Stimulated activated CD4-positive, alpha-beta T cell treated with anti-CD3 and anti-CD28 coated beads, Interleukin-2, amount 100 ng/mL, for 48 hours (primary cell): ENCODE results near the gene KCNG2.

Source experiments
- DNase-seq, 2 donors: peaks; one replicate each; pipeline ENCODE4 v3.0.0-alpha.2; 2020

Gene KCNG2

DNA sequence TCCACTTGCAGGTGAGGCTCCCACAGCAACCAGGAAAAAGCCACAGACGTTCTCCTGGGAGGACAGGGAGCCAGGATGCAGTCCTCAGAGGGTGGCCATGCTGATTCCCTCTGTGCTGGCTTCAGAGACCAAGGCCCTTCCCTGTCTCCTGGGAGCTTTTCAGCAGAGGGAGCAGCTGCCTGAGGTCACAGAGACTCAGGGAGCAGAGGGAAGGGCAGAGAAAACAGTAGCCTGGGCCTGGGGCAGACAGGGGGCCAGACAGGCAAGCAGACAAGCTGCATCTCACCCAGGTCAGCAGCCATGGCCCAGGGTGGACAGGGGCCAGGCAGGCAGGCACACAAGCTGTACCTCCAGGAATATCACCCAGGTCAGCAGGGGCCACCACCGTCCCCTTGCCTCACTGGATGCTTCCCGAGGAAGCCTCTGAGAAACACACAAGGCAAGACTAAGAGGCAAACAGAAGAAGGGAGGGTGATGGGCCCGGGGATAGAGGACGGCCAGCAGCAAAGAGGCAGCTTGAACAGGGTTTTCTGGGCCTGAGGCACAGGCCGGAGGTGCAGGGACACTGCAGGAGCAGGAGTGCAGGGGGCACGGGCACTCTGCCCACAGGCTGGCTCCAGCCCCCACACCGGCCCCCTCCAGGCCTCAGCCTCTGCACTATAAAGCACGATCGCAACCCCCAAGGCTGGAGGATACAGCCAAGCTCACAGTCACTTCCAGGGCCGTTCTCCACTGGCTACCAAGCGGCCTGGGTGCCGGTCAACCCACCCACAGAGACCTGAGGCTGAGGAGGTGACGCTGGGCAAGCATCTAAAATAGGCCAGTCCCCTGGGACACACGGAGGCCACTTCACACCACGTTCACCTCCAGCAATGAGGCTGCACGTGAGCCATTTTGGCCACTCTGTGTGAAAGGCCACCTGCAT is 147.6 kb downstream of the KCNG2 start:
- no peak for DNase-seq

- no peak for DNase-seq
Observed at GRCh38 chr18:79947054-79947755, 149.5 kb downstream of the KCNG2 start.

DNA sequence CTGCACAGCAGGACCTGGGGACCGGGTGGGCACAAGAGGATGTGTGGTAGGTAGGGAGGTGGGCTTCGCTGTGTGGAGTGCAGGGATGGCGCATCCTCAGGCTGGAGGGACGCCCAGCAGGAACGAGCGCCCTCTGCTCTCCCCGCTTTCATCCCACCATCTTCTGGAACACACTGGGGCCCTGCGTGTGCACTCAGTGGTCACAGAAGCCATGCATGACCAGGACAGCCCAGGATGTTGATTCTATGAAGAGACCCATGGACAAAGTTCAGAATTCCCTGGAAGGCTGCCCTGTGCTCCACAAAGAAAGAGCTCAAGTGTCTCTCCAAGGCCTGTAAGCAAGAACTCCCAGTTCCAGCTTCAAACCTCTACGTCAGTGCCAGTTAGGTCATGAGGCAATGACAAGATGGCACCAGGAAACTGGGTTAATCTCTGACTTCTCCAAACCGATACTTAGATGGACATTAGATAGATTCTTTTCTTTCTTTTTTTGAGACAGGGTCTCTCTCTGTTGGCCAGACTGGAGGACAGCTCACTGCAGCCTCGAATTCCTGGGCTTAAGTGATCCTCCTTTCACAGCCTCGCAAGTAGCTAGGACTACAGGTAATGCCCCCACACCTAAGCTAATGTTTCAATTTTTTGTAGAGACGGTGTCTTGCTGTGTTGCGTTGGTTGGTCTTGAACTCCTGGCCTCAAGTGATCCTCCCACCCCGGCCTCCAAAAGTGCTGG is 150.3 kb downstream of the KCNG2 start:
- no peak for DNase-seq

DNA sequence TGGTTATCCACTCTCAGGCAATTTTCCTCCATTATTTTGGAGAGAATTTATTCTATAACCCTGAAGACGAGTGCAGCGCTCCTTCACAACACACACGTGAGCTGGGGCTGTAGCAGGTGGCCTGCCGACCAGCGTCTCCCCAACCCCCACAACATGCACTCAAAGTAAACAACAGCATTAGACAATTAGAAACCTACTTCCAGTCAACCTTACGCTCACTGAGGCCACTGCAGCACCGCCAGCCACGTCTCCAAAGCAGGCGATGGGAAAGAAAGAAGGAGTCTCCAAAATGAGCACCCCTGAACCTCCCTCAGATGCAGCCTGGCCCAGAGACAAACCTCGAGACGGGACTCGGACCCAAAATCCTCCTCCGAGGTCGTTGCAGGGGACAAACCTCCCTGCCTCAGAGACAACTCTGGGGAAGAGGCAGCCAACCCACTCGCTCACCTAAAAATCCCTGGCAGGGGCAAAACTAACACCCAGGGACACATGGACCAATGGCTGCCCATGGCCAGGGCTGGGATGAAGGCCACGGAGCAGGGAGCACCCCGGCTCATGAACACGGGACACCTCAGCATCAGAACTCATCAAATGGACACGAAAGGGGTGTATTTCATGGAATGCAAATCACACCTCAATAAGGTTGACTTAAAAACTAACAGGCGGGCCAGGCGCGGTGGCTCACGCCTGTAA is 151.1 kb downstream of the KCNG2 start:
- DNase-seq = no peak
